Colonic mucosa (tissue), 4 donors: ENCODE results near the gene CRYBB1. TPM values are rescaled to one million over a fixed set of nuclear protein-coding genes. Genes with fewer than 3 reads are reported as not detected.

Experiments used
- DNase-seq: peaks from one replicate; pipeline ENCODE4 v3.0.0-alpha.2; 2020
- H3K27ac ChIP-seq: fragments of 200-600 bp; one replicate; pipeline ENCODE4 v1.8.0; 2021
- H3K27me3 ChIP-seq: fragments of 200-600 bp; one replicate; pipeline ENCODE4 v1.8.0; 2021
- H3K36me3 ChIP-seq: fragments of 200-600 bp; one replicate; pipeline ENCODE4 v1.8.0; 2021
- H3K4me1 ChIP-seq: fragments of 200-600 bp; one replicate; pipeline ENCODE4 v1.8.0; 2021; ENCODE audit warnings: mild to moderate bottlenecking
- H3K4me3 ChIP-seq: fragments of 200-600 bp; one replicate; pipeline ENCODE4 v1.8.0; 2021
- H3K9ac ChIP-seq, 2 donors: one replicate each; pipeline ENCODE4 v1.7.0; 2013; ENCODE audit warnings: control low read depth in 2 of 2, low read depth in 2 of 2, low read length in 2 of 2
- H3K9me3 ChIP-seq: fragments of 200-600 bp; one replicate; pipeline ENCODE4 v1.8.0; 2021
- CTCF ChIP-seq: fragments of 200-600 bp; IDR thresholded peaks from one replicate; pipeline ENCODE4 v1.8.0; 2022; ENCODE audit warnings: antibody characterized with exemption, mild to moderate bottlenecking
- intact Hi-C: fragments of 100-400 bp; cut with DNase I; formaldehyde crosslinking; loops from one replicate; pipeline ENCODE4 v1.14.1; 2022
- total RNA-seq, 2 donors: library from RNA; stranded (reverse); fragmentation: NEBNext Ultra II Directional in 1 of 2; extraction: Animal tissue kit (Norgen Biotek cat#: 25700) in 1 of 2; gene quantifications; one replicate each; pipeline ENCODE4 v1.2.1, GENCODE V29; 2021
- donor health status: healthy.
- donor health status: DM: no; HTN: no; CAD: no.
- donor health status: DM: no; HTN: no; CAD: no.

Gene CRYBB1
- total RNA-seq, 2 donors from 2014 or later, result 0.32 TPM; not detected in 1

- intact Hi-C loops, result no loop called here
- Histone ChIP-seq H3K9ac (peak within 1 kb of the TSS; percentile 43 to 46), H3K36me3 (no peaks in the 10 kb centered on the region), H3K9me3 (no peaks in the 10 kb centered on the region), H3K27me3 (peaks cover 24% of the 10 kb centered on the region), H3K4me3 (peak within 1 kb of the TSS; percentile 33), H3K27ac (no peak within 1 kb of the TSS), H3K4me1 (peaks cover 7% of the 10 kb centered on the region)
- DNase-seq, result peak; percentile 34
- no peak for TF ChIP-seq CTCF
Observed at GRCh38 chr22:26656891-26657851, 39.3 kb upstream of the CRYBB1 start, which contains the start of gene MIAT. Gene MIAT (plus strand): TSS chr22:26657588.

- H3K27me3 ChIP-seq, result peaks cover 3% of the 10 kb centered on the region
Observed at GRCh38 chr22:26651815-26652214, 34.0 kb upstream of the CRYBB1 start.

GRCh38 chr22:26650722-26651421, 33.0 kb upstream of the CRYBB1 start:
- Histone ChIP-seq H3K4me3 (no peak overlapping the region), H3K27ac (no peak overlapping the region), H3K9ac (no peak overlapping the region), H3K4me1 (no peaks in the 10 kb centered on the region), H3K9me3 (no peaks in the 10 kb centered on the region), H3K27me3 (no peaks in the 10 kb centered on the region), H3K36me3 (no peaks in the 10 kb centered on the region)
- intact Hi-C loops, result no loop called here
- TF ChIP-seq CTCF, result no peak
- no peak for DNase-seq

More at GRCh38 chr22:26651815-26652214, 34.0 kb upstream of the CRYBB1 start:
- no peak overlapping the region for H3K27ac ChIP-seq
- no peak for DNase-seq
- no peak for TF ChIP-seq CTCF
- no peaks in the 10 kb centered on the region for H3K9me3 ChIP-seq
- no peaks in the 10 kb centered on the region for H3K4me1 ChIP-seq
- H3K9ac ChIP-seq, result no peak overlapping the region
- no peak overlapping the region for H3K4me3 ChIP-seq
- no peaks in the 10 kb centered on the region for H3K36me3 ChIP-seq
- intact Hi-C loops, result no loop called here

GRCh38 chr22:26648528-26649388, 30.9 kb upstream of the CRYBB1 start:
- no peaks in the 10 kb centered on the region for H3K36me3 ChIP-seq
- no peaks in the 10 kb centered on the region for H3K27me3 ChIP-seq
- TF ChIP-seq CTCF, result no peak
- no peaks in the 10 kb centered on the region for H3K9me3 ChIP-seq
- H3K9ac ChIP-seq, result no peak overlapping the region
- no peaks in the 10 kb centered on the region for H3K4me1 ChIP-seq
- no peak overlapping the region for H3K27ac ChIP-seq
- intact Hi-C loops, result no loop called here
- no peak for DNase-seq
- no peak overlapping the region for H3K4me3 ChIP-seq

GRCh38 chr22:26648011-26648497, 30.2 kb upstream of the CRYBB1 start:
- DNase-seq, result no peak
- H3K27ac ChIP-seq, result no peak overlapping the region
- H3K4me1 ChIP-seq, result no peaks in the 10 kb centered on the region
- H3K36me3 ChIP-seq, result no peaks in the 10 kb centered on the region
- H3K9ac ChIP-seq, result no peak overlapping the region
- H3K9me3 ChIP-seq, result no peaks in the 10 kb centered on the region
- no peak for TF ChIP-seq CTCF
- H3K27me3 ChIP-seq, result no peaks in the 10 kb centered on the region
- intact Hi-C loops, result no loop called here
- H3K4me3 ChIP-seq, result no peak overlapping the region
